Measurements from ENCODE around the gene CMTM5. TPM values are rescaled to one million over a fixed set of nuclear protein-coding genes. Genes with fewer than 3 reads are reported as not detected.

The CMTM5 gene
- total RNA-seq, 1 experiment from 2014 or later, result not detected

GRCh38 chr14:23355871-23356435, 20.9 kb upstream of the CMTM5 start:
- Mint-ChIP-seq H3K27me3 (ENCODE audit: insufficient read depth, unreplicated experiment) (peaks cover 14% of the 10 kb centered on the region), H3K4me3 (ENCODE audit: unreplicated experiment) (no peak overlapping the region), H3K4me1 (ENCODE audit: low read depth, unreplicated experiment) (peaks cover 6% of the 10 kb centered on the region), H3K36me3 (ENCODE audit: insufficient read depth, unreplicated experiment) (no peaks in the 10 kb centered on the region), H3K9me3 (ENCODE audit: unreplicated experiment) (no peaks in the 10 kb centered on the region), H3K27ac (ENCODE audit: unreplicated experiment) (no peak overlapping the region)
- ChIA-PET CTCF (no interaction called here), POLR2A (no interaction called here)
- TF ChIP-seq, protein P1, sequence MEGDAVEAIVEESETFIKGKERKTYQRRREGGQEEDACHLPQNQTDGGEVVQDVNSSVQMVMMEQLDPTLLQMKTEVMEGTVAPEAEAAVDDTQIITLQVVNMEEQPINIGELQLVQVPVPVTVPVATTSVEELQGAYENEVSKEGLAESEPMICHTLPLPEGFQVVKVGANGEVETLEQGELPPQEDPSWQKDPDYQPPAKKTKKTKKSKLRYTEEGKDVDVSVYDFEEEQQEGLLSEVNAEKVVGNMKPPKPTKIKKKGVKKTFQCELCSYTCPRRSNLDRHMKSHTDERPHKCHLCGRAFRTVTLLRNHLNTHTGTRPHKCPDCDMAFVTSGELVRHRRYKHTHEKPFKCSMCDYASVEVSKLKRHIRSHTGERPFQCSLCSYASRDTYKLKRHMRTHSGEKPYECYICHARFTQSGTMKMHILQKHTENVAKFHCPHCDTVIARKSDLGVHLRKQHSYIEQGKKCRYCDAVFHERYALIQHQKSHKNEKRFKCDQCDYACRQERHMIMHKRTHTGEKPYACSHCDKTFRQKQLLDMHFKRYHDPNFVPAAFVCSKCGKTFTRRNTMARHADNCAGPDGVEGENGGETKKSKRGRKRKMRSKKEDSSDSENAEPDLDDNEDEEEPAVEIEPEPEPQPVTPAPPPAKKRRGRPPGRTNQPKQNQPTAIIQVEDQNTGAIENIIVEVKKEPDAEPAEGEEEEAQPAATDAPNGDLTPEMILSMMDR (IDR thresholded peaks at IDR 0.05; ENCODE audit: insufficient read depth in 1 of 2, low read depth in 1 of 2, low read length in 1 of 2, severe bottlenecking in 1 of 2, unreplicated experiment in 1 of 2), result no peak
- DNase-seq, result no peak
- Histone ChIP-seq H3K27me3 (replicated peaks; ENCODE audit: control insufficient read depth, insufficient read depth, low read length) (no peaks in the 10 kb centered on the region), H3K4me3 (ENCODE audit: low read depth, low read length) (no peak overlapping the region), H3K9me3 (no peaks in the 10 kb centered on the region), H3K36me3 (ENCODE audit: control insufficient read depth, insufficient read depth, low read length) (no peaks in the 10 kb centered on the region), H3K4me1 (0 out of 2 replicates have a peak, but pooled peaks cover 3% of the 10 kb centered on the region)
- BruUV-seq (replicated peaks), result no TSS peak
- intact Hi-C loops (cut with micrococcal nuclease; ENCODE audit: unreplicated experiment), result no loop called here

GRCh38 chr14:23356662-23357061, 20.2 kb upstream of the CMTM5 start:
- Mint-ChIP-seq H3K27ac (ENCODE audit: unreplicated experiment) (no peak overlapping the region), H3K4me1 (ENCODE audit: low read depth, unreplicated experiment) (peaks cover 6% of the 10 kb centered on the region), H3K27me3 (ENCODE audit: insufficient read depth, unreplicated experiment) (peaks cover 14% of the 10 kb centered on the region), H3K9me3 (ENCODE audit: unreplicated experiment) (no peaks in the 10 kb centered on the region), H3K4me3 (ENCODE audit: unreplicated experiment) (no peak overlapping the region), H3K36me3 (ENCODE audit: insufficient read depth, unreplicated experiment) (no peaks in the 10 kb centered on the region)
- no peaks in the 10 kb centered on the region for H3K9me3 ChIP-seq
- H3K4me3 ChIP-seq (ENCODE audit: low read depth, low read length), result no peak overlapping the region
- no peaks in the 10 kb centered on the region for H3K36me3 ChIP-seq (ENCODE audit: control insufficient read depth, insufficient read depth, low read length)
- 0 out of 2 replicates have a peak, but pooled peaks cover 3% of the 10 kb centered on the region for H3K4me1 ChIP-seq
- DNase-seq, result no peak
- intact Hi-C loops (cut with micrococcal nuclease; ENCODE audit: unreplicated experiment), result no loop called here
- no TSS peak for BruUV-seq (replicated peaks)
- no peaks in the 10 kb centered on the region for H3K27me3 ChIP-seq (replicated peaks; ENCODE audit: control insufficient read depth, insufficient read depth, low read length)
- CTCF ChIA-PET, result no interaction called here
- TF ChIP-seq, protein P1 (IDR thresholded peaks at IDR 0.05; ENCODE audit: insufficient read depth in 1 of 2, low read depth in 1 of 2, low read length in 1 of 2, severe bottlenecking in 1 of 2, unreplicated experiment in 1 of 2), result no peak
- POLR2A ChIA-PET, result no interaction called here

DNA sequence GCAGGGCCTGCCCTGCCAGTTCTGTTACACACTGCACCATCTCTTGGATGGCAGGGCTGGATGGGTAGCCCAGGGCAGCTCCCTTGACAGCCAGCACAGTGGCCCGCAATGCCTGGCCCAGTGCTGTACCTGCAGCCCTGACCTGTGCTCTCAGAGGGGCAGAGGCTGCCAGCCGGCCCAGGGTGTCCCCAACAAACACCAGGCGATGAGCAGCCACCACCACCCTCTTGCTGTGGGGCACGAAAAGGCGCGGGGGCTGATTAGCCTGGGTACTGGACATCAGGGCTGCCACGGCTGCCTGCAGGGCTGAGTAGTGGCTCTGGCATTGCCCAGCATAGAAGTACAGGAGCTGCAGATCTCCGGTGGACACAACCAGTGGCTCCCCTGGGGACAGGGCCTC, 19.6 kb upstream of the CMTM5 start:
- Mint-ChIP-seq H3K36me3 (ENCODE audit: insufficient read depth, unreplicated experiment) (no peaks in the 10 kb centered on the region), H3K4me3 (ENCODE audit: unreplicated experiment) (no peak overlapping the region), H3K27ac (ENCODE audit: unreplicated experiment) (no peak overlapping the region), H3K4me1 (ENCODE audit: low read depth, unreplicated experiment) (peaks cover 6% of the 10 kb centered on the region), H3K9me3 (ENCODE audit: unreplicated experiment) (no peaks in the 10 kb centered on the region), H3K27me3 (ENCODE audit: insufficient read depth, unreplicated experiment) (peaks cover 14% of the 10 kb centered on the region)
- no TSS peak for BruUV-seq (replicated peaks)
- POLR2A ChIA-PET, result no interaction called here
- no peak for DNase-seq
- Histone ChIP-seq H3K4me1 (0 out of 2 replicates have a peak, but pooled peaks cover under 1% of the 10 kb centered on the region), H3K9me3 (no peaks in the 10 kb centered on the region), H3K27me3 (replicated peaks; ENCODE audit: control insufficient read depth, insufficient read depth, low read length) (no peaks in the 10 kb centered on the region), H3K4me3 (ENCODE audit: low read depth, low read length) (no peak overlapping the region), H3K36me3 (ENCODE audit: control insufficient read depth, insufficient read depth, low read length) (no peaks in the 10 kb centered on the region)
- CTCF ChIA-PET, result interaction anchor here (1.2 kb wide), 1 partner anchor 12 kb away, joined by 3 read pairs; no protein-coding TSS in a partner anchor
- TF ChIP-seq, protein P1 (IDR thresholded peaks at IDR 0.05; ENCODE audit: insufficient read depth in 1 of 2, low read depth in 1 of 2, low read length in 1 of 2, severe bottlenecking in 1 of 2, unreplicated experiment in 1 of 2), result no peak
- intact Hi-C loops (cut with micrococcal nuclease; ENCODE audit: unreplicated experiment), result no loop called here
